Psoas muscle (tissue), 8 donors: ENCODE measurements around the gene SNX8. TPM values are rescaled to one million over a fixed set of nuclear protein-coding genes. Genes with fewer than 3 reads are reported as not detected.

Source experiments
- ATAC-seq, 4 donors: fragments of 200-7000 bp; cut with Tn5 transposase; one replicate each; pipeline ENCODE4 v1.9.1; 2020; ENCODE audit warnings: moderate library complexity in 3 of 4, mild to moderate bottlenecking in 2 of 4
- DNase-seq, 2 donors: peaks; one replicate each; pipeline ENCODE4 v3.0.0-alpha.2; 2020
- H3K27ac ChIP-seq: fragments of 200-600 bp; one replicate; pipeline ENCODE4 v1.8.0; 2022
- H3K27me3 ChIP-seq, 3 donors: fragments of 200-600 bp in 1 of 3; one replicate each; pipeline versions ENCODE4 v1.6.1 to v1.8.0; 2013 to 2022; ENCODE audit warnings: low read length in 2 of 3, mild to moderate bottlenecking in 2 of 3, moderate library complexity in 1 of 3; ENCODE audit not compliant: insufficient read depth in 3 of 3
- H3K36me3 ChIP-seq, 2 donors: fragments of 200-600 bp in 1 of 2; one replicate each; pipeline versions ENCODE4 v1.6.1 to v1.8.0; 2013 to 2022; ENCODE audit warnings: low read depth in 1 of 2, mild to moderate bottlenecking in 1 of 2, moderate library complexity in 1 of 2; ENCODE audit not compliant: insufficient read depth in 1 of 2
- H3K4me1 ChIP-seq: fragments of 200-600 bp; one replicate; pipeline ENCODE4 v1.8.0; 2022
- H3K4me3 ChIP-seq: fragments of 200-600 bp; one replicate; pipeline ENCODE4 v1.8.0; 2022; ENCODE audit warnings: mild to moderate bottlenecking
- H3K9me3 ChIP-seq: fragments of 200-600 bp; one replicate; pipeline ENCODE4 v1.8.0; 2022
- WGBS, 3 donors: extraction: QIAGEN DNeasy Blood & Tissue Kit; methylation state at CpG; one replicate each; pipeline versions ENCODE4 v1.1.6 to v1.1.7; 2013; 5-methylcytosine and 5-hydroxymethylcytosine counted together
- intact Hi-C, 2 donors: fragments of 100-400 bp; cut with DNase I; formaldehyde crosslinking; loops; one replicate each; pipeline versions ENCODE4 v1.11.0 to v1.14.2; 2022
- polyA plus RNA-seq, 3 donors: library from polyadenylated mRNA; stranded (reverse); fragments of 200-250 nt; gene quantifications; one replicate each; pipeline ENCODE4 v1.2.3, GENCODE V29; 2013
- total RNA-seq, 4 donors: library from RNA; stranded (reverse); fragmentation: NEBNext Ultra II Directional in 2 of 4; extraction: Animal tissue kit (Norgen Biotek cat#: 25700) in 2 of 4; gene quantifications; one replicate each; pipeline versions ENCODE4 v1.2.1 to v1.2.4, GENCODE V29; 2021 to 2023
- TF ChIP-seq, protein P1 (sequence below): fragments of 200-600 bp; IDR thresholded peaks from one replicate; pipeline ENCODE4 v1.8.0; 2022; ENCODE audit warnings: antibody characterized with exemption
- donor health status: healthy with polysubstance abuse.
- donor health status: DM: no; HTN: no; CAD: no; lungs with moderate emphysema.
- donor health status: Bipolar disorder and iron deficiency.
- donor health status: healthy.
- donor health status: DM: yes; HTN: yes; CAD: no.
- donor health status: DM: no; HTN: no; CAD: no.
- donor health status: DM: no; HTN: no; CAD: no.
- donor health status: DM: yes; HTN: yes; CAD: no.

SNX8 gene
- total and polyA plus RNA-seq, 7 donors = 8.4 to 25.1 (median 14.3) TPM

DNA sequence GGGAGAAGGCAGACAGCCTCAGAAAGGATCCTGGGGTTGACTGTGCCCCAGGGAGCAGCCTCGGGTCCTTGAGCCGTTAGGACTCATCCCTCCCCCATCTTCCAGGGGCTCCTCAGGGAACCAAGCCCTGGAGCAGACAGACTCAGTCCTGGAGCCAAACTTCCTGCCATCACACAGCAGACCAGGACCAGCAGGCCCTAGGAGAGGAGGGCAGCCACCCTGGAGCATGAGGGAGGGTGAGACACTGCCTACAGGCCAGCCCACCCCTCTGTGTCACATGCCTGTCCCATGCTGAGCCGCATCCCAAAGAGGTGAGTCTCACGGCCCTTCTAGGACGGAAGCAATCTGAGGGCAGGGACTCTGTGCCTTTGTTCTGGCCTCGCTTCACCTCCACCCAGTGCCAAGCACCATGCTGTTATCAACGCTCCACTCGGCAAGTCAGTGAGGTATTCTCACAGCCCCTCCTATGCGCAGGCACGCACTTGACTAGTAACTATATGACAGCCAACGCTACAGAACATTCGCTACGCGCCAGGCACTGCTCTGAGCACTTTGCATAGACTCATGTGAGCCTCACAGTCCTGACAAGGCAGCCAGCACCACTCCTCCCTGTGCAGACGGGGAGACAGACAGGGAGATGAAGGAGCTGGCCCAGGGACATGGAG is 100.6 kb downstream of the SNX8 start:
- ATAC-seq (no peak), DNase-seq (no peak)
- Histone ChIP-seq H3K27me3 (no peaks in the 10 kb centered on the region), H3K4me1 (no peaks in the 10 kb centered on the region), H3K9me3 (no peaks in the 10 kb centered on the region), H3K4me3 (no peak overlapping the region), H3K36me3 (peaks cover 0 to 77% of the 10 kb centered on the region in 2 donors), H3K27ac (no peak overlapping the region)
- TF ChIP-seq, protein P1, sequence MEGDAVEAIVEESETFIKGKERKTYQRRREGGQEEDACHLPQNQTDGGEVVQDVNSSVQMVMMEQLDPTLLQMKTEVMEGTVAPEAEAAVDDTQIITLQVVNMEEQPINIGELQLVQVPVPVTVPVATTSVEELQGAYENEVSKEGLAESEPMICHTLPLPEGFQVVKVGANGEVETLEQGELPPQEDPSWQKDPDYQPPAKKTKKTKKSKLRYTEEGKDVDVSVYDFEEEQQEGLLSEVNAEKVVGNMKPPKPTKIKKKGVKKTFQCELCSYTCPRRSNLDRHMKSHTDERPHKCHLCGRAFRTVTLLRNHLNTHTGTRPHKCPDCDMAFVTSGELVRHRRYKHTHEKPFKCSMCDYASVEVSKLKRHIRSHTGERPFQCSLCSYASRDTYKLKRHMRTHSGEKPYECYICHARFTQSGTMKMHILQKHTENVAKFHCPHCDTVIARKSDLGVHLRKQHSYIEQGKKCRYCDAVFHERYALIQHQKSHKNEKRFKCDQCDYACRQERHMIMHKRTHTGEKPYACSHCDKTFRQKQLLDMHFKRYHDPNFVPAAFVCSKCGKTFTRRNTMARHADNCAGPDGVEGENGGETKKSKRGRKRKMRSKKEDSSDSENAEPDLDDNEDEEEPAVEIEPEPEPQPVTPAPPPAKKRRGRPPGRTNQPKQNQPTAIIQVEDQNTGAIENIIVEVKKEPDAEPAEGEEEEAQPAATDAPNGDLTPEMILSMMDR = no peak
- 92 to 94% (median 94%) methylated on average over 15 of the region's 15 CpGs for WGBS, 3 donors
- intact Hi-C loops = loop anchor here in 1 of 2 donors (5.0 kb wide), 1 partner anchor 631 kb away; no protein-coding TSS in a partner anchor

DNA sequence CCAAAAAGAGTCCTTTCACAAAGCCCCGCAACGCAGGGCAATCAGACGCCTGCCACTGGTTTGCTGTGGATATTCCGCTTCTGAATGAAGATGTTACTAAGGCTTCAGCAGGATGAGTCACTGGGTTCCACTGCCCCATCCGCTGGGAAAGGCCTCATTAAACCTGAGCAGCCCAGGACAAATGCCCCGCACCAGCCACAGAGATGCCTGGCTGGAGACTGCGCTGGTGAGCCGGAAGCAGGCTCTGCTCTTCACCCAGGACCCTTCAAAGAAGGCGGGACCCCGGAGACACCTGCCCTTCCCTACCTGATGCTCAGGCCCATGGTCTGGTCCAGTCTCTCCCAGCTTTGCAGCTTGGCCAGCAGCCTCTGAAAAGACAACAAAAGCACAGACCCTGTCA is 101.3 kb downstream of the SNX8 start:
- no peak overlapping the region for H3K27ac ChIP-seq
- H3K36me3 ChIP-seq = peaks cover 0 to 76% of the 10 kb centered on the region in 2 donors
- no peaks in the 10 kb centered on the region for H3K4me1 ChIP-seq
- 97 to 98% (median 98%) methylated on average over 10 of the region's 10 CpGs for WGBS, 3 donors
- H3K27me3 ChIP-seq = no peaks in the 10 kb centered on the region
- ATAC-seq (no peak), DNase-seq (no peak)
- TF ChIP-seq, protein P1 = no peak
- no peaks in the 10 kb centered on the region for H3K9me3 ChIP-seq
- H3K4me3 ChIP-seq = no peak overlapping the region
- intact Hi-C loops = loop anchor here in 1 of 2 donors (5.0 kb wide), 1 partner anchor 631 kb away; no protein-coding TSS in a partner anchor

- H3K4me1 ChIP-seq = no peaks in the 10 kb centered on the region
- 97 to 99% (median 98%) methylated on average over 13 of the region's 13 CpGs for WGBS, 3 donors
- H3K27me3 ChIP-seq = no peaks in the 10 kb centered on the region
- no peak overlapping the region for H3K27ac ChIP-seq
- peaks cover 0 to 76% of the 10 kb centered on the region in 2 donors for H3K36me3 ChIP-seq
- no peak overlapping the region for H3K4me3 ChIP-seq
- DNase-seq = no peak
- TF ChIP-seq, protein P1 = no peak
- intact Hi-C loops = loop anchor here in 1 of 2 donors (5.0 kb wide), 1 partner anchor 630 kb away; no protein-coding TSS in a partner anchor
- no peak for ATAC-seq
- H3K9me3 ChIP-seq = no peaks in the 10 kb centered on the region
Measured at GRCh38 chr7:2211926-2212325, 102.3 kb downstream of the SNX8 start.

DNA sequence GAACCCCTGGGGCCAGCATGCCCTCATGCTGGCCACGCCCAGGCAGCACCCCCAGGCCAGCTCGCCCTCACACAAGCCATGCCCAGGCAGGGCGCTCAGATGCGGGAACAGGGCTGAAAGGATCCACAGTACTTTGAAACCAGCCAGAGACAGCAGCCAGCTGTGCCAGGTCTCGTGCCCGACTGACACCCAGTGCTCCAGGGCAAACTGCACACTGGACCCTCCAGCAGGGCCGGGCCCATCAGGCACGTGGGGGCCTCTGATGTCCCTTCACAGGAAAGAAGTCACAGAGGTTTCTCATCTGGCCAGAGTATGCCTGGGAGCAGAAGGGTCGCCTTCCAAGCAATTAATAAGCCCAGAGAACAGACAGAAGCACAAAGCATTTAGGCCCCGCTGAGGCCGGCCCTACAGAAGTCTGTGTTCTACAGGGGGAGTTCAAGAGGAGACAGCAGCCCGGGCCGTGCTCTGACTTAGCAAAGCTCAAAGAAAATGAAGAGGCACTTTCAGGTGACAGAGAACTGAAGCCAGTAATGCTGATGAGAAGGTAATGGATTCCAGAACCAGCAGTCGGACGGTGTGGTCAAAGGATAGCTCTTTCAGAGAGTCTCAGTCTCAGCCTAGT is 102.9 kb downstream of the SNX8 start:
- intact Hi-C loops = loop anchor here in 1 of 2 donors (5.0 kb wide), 1 partner anchor 629 kb away; no protein-coding TSS in a partner anchor
- no peak for DNase-seq
- TF ChIP-seq, protein P1 = no peak
- Histone ChIP-seq H3K4me1 (no peaks in the 10 kb centered on the region), H3K9me3 (no peaks in the 10 kb centered on the region), H3K4me3 (no peak overlapping the region), H3K27me3 (no peaks in the 10 kb centered on the region), H3K36me3 (peaks cover 0 to 70% of the 10 kb centered on the region in 2 donors), H3K27ac (no peak overlapping the region)
- no peak for ATAC-seq
- 86 to 92% (median 89%) methylated on average over 15 of the region's 15 CpGs for WGBS, 3 donors
